ENCODE data around the gene OXSM. TPM values are rescaled to one million over a fixed set of nuclear protein-coding genes. Genes with fewer than 3 reads are reported as not detected.

The OXSM gene
- total RNA-seq, 6 experiments from 2014 or later: 12.5 to 16.8 (median 15.6) TPM

DNA sequence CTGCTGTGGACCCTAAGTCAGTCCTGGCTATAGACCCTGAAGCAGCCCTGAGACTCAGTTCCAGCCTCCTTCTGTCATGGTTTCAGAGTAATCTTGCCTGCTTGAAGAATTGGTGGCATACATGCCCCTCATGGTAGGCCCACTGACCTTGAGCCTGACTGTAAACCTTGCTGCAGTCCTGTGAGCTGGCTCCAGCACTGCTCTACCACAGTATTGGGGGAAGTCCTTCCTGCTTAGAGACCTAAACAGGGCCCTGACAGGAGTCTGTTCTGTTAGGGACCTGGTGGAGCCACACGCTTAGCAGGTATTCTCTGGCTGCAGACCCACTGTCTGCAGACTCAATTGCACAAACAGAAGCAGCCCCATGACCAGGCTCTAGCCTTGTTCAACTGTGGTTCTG lies 47.1 kb downstream of the OXSM start:
- no peaks in the 10 kb centered on the region for H3K4me1 ChIP-seq
- H3K36me3 ChIP-seq: no peaks in the 10 kb centered on the region
- no peak overlapping the region for H3K27ac ChIP-seq
- 0% methylated on average over 1 of the region's 1 CpG for WGBS (ENCODE audit: insufficient coverage, low coverage, low lambda C conversion rate, missing lambda C conversion rate)
- H3K27me3 ChIP-seq: no peaks in the 10 kb centered on the region
- H3K4me3 ChIP-seq: no peak overlapping the region
- intact Hi-C loops (cut with DNase I): no loop called here
- H3K9me3 ChIP-seq: no peaks in the 10 kb centered on the region
- no peak for DNase-seq
- TF ChIP-seq, protein P1, sequence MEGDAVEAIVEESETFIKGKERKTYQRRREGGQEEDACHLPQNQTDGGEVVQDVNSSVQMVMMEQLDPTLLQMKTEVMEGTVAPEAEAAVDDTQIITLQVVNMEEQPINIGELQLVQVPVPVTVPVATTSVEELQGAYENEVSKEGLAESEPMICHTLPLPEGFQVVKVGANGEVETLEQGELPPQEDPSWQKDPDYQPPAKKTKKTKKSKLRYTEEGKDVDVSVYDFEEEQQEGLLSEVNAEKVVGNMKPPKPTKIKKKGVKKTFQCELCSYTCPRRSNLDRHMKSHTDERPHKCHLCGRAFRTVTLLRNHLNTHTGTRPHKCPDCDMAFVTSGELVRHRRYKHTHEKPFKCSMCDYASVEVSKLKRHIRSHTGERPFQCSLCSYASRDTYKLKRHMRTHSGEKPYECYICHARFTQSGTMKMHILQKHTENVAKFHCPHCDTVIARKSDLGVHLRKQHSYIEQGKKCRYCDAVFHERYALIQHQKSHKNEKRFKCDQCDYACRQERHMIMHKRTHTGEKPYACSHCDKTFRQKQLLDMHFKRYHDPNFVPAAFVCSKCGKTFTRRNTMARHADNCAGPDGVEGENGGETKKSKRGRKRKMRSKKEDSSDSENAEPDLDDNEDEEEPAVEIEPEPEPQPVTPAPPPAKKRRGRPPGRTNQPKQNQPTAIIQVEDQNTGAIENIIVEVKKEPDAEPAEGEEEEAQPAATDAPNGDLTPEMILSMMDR (IDR thresholded peaks at IDR 0.05): no peak
- TF ChIP-seq POLR2A (IDR thresholded peaks at IDR 0.05): no peak
- ATAC-seq: no peak

DNA sequence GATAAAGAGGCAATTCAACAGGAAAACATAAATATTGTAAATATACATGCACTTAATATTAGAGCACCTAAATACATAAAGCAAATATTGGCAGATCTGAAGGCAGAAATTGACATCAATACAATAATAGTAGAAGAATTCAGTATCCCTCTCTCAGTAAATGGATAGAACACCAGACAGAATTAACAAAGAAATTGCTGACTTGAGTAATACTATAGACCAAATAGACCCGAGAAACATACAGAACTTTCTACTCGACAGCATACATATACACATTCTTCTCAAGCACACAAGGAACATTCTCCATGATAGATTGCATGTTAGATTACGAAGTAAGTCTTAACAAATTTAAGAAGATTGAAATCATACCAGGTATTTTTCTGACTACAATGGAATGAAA lies 50.2 kb downstream of the OXSM start:
- H3K27ac ChIP-seq: no peak overlapping the region
- no peaks in the 10 kb centered on the region for H3K27me3 ChIP-seq
- no peaks in the 10 kb centered on the region for H3K9me3 ChIP-seq
- no peak for DNase-seq
- no peak for TF ChIP-seq POLR2A (IDR thresholded peaks at IDR 0.05)
- TF ChIP-seq, protein P1 (IDR thresholded peaks at IDR 0.05): no peak
- no peak for ATAC-seq
- WGBS (ENCODE audit: insufficient coverage, low coverage, low lambda C conversion rate, missing lambda C conversion rate): 75% methylated on average over 3 of the region's 3 CpGs
- intact Hi-C loops (cut with DNase I): no loop called here
- H3K36me3 ChIP-seq: no peaks in the 10 kb centered on the region
- H3K4me1 ChIP-seq: no peaks in the 10 kb centered on the region
- no peak overlapping the region for H3K4me3 ChIP-seq

DNA sequence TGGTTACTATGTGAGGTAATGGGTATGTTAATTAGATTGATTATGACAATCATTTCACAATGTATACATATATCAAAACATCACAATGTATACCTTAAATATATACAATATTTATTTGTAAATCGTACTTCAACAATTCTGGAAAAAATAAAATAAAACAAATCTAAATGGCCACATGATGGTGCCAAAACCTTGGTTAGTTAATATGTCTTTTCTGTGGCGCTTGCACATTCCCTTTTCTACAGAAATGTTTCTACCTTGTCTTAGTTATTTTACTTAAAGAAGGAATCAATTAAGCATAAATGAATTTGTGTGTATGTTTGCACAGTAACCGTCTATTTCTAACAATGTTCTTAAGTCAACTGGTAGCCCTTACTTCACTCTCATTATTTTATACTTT lies 53.4 kb downstream of the OXSM start:
- no peak for ATAC-seq

More for the DNA sequence above, 53.4 kb downstream of the OXSM start:
- Histone ChIP-seq H3K36me3 (no peaks in the 10 kb centered on the region), H3K27me3 (no peaks in the 10 kb centered on the region), H3K27ac (no peak overlapping the region), H3K4me1 (no peaks in the 10 kb centered on the region), H3K9me3 (no peaks in the 10 kb centered on the region), H3K4me3 (no peak overlapping the region)
- 46% methylated on average over 3 of the region's 3 CpGs for WGBS (ENCODE audit: insufficient coverage, low coverage, low lambda C conversion rate, missing lambda C conversion rate)
- TF ChIP-seq, protein P1 (IDR thresholded peaks at IDR 0.05): peak in 1 of 4 donors; percentile 19
- no peak for TF ChIP-seq POLR2A (IDR thresholded peaks at IDR 0.05)
- intact Hi-C loops (cut with DNase I): no loop called here
- no peak for DNase-seq

Other genes starting within 250 kb of the OXSM start
- 10 to 100 TPM; 26.3 to 42.3 (median 33.5) TPM for gene TOP2B, start 125.2 kb upstream of the OXSM start, total RNA-seq
- 10 to 100 TPM; 20.8 to 53.1 (median 21.4) TPM for gene NGLY1, start 6.6 kb upstream of the OXSM start, total RNA-seq

Data from right lobe of liver (tissue), 6 donors.